NT2/D1 (cell line): ENCODE measurements around the gene CHRNB1.

Experiments
- SUZ12 ChIP-seq: IDR thresholded peaks from 2 replicates; pipeline ENCODE4 v1.6.1; 2011; ENCODE audit not compliant: insufficient read length, insufficient read depth; ENCODE audit errors: extremely low read depth
- YY1 ChIP-seq: IDR thresholded peaks from 2 replicates; pipeline ENCODE4 v1.6.1; 2011; ENCODE audit not compliant: insufficient read length, insufficient read depth
- ZNF274 ChIP-seq: IDR thresholded peaks from 2 replicates; pipeline ENCODE4 v1.6.1; 2011; ENCODE audit warnings: mild to moderate bottlenecking, low read depth, low read length

GRCh38 chr17:7409716-7410115, 35.1 kb upstream of the CHRNB1 start:
- TF ChIP-seq ZNF274 (no peak), SUZ12 (no peak), YY1 (no peak)
